Transverse colon (tissue), 4 donors: ENCODE results near the gene B4GALNT2. TPM values are rescaled to one million over a fixed set of nuclear protein-coding genes. Genes with fewer than 3 reads are reported as not detected.

Experiments
- DNase-seq: peaks from one replicate; pipeline ENCODE4 v3.0.0-alpha.2; 2019
- H3K27ac ChIP-seq, 4 donors: fragments of 200-600 bp; sonication (generic); 2 replicates each; pipeline ENCODE4 v1.5.1; 2016 to 2018; ENCODE audit warnings: inconsistent platforms in 4 of 4
- H3K27me3 ChIP-seq: fragments of 200-600 bp; sonication (generic); 2 replicates; pipeline ENCODE4 v1.5.1; 2017; ENCODE audit warnings: inconsistent platforms
- H3K36me3 ChIP-seq, 4 donors: fragments of 200-600 bp; sonication (generic); 2 replicates each; pipeline ENCODE4 v1.5.1; 2017 to 2019; ENCODE audit warnings: inconsistent platforms in 4 of 4
- H3K4me1 ChIP-seq, 4 donors: fragments of 200-600 bp; sonication (generic); 2 replicates each; pipeline ENCODE4 v1.5.1; 2017 to 2020; ENCODE audit warnings: inconsistent platforms in 4 of 4
- H3K4me3 ChIP-seq, 4 donors: fragments of 200-600 bp; sonication (generic); 1 replicate in 1 of 4; 2 replicates in 3 of 4; pipeline versions ENCODE4 v1.5.1 to v1.6.1; 2017 to 2019; ENCODE audit warnings: inconsistent platforms in 4 of 4
- H3K9me3 ChIP-seq, 2 donors: fragments of 200-600 bp; sonication (generic); 2 replicates each; pipeline ENCODE4 v1.5.1; 2017 to 2019; ENCODE audit warnings: inconsistent platforms in 2 of 2
- CTCF ChIP-seq, 5 experiments: fragments of 200-600 bp in 3 of 5; fragments of 450-650 bp in 2 of 5; sonication (generic) in 3 of 5; IDR thresholded peaks; 1 replicate in 2 of 5; 2 replicates in 3 of 5; pipeline ENCODE4 v1.5.1; 2016 to 2017; ENCODE audit warnings: antibody characterized with exemption in 5 of 5, inconsistent platforms in 3 of 5, mild to moderate bottlenecking in 2 of 5, moderate library complexity in 1 of 5
- EP300 ChIP-seq: sonication (generic); formaldehyde crosslinking; IDR thresholded peaks from one replicate; pipeline ENCODE4 v1.6.1; 2017; ENCODE audit warnings: antibody characterized with exemption, low read depth
- POLR2A ChIP-seq: fragments of 450-650 bp; IDR thresholded peaks from one replicate; pipeline ENCODE4 v1.6.1; 2016; ENCODE audit warnings: antibody characterized with exemption, mild to moderate bottlenecking, moderate library complexity
- POLR2AphosphoS5 ChIP-seq, 3 donors: sonication (generic); formaldehyde crosslinking; IDR thresholded peaks; one replicate each; pipeline ENCODE4 v1.6.1; 2016; ENCODE audit warnings: antibody characterized with exemption in 3 of 3
- WGBS, 2 donors: methylation state at CpG; one replicate each; pipeline ENCODE4 v1.1.5; 2018; ENCODE audit warnings: low coverage in 1 of 2; 5-methylcytosine and 5-hydroxymethylcytosine counted together
- in situ Hi-C, 4 donors: fragments of 200-750 bp; cut with MboI; loops; one replicate each; pipeline versions ENCODE4 v1.15.0 to v1.15.1; 2017; ENCODE audit warnings: low sequenced_read_pairs in 3 of 4, low pct_ligation_motif_present in 1 of 4, low pct_unique_long_range_greater_than_20kb in 1 of 4
- intact Hi-C: fragments of 100-400 bp; cut with DNase I; formaldehyde crosslinking; loops from one replicate; pipeline ENCODE4 v1.15.1; 2023; ENCODE audit warnings: low total_unique reads
- total RNA-seq, 4 donors: library from RNA; depleted of rRNA; stranded (reverse); fragments of >200 nt; gene quantifications; one replicate each; pipeline ENCODE4 v1.1.0, GENCODE V29; 2016

The B4GALNT2 gene
- total RNA-seq, 4 donors from 2014 or later: 19.8 to 75.9 (median 47.3) TPM

- DNase-seq: no peak
- H3K36me3 ChIP-seq: no peaks in the 10 kb centered on the region
- intact Hi-C loops (loop anchor here (5.0 to 10.0 kb wide), 2 partner anchors 38 to 55 kb away; no protein-coding TSS in a partner anchor), in situ Hi-C loops (no loop called here)
- 79% methylated on average over 14 of the region's 15 CpGs; no CpG with 5 or more reads in 1 of the 2 donors for WGBS, 2 donors
- H3K9me3 ChIP-seq: no peaks in the 10 kb centered on the region
- H3K4me3 ChIP-seq: no peak overlapping the region
- H3K4me1 ChIP-seq: peaks cover 12 to 50% (median 24%) of the 10 kb centered on the region in 4 donors
- H3K27ac ChIP-seq: peak overlapping the region; percentile 11 to 66 (median 48)
- peaks cover 16% of the 10 kb centered on the region for H3K27me3 ChIP-seq
- TF ChIP-seq EP300: no peak
Observed at GRCh38 chr17:49219987-49220386, 87.4 kb downstream of the B4GALNT2 start.

DNA sequence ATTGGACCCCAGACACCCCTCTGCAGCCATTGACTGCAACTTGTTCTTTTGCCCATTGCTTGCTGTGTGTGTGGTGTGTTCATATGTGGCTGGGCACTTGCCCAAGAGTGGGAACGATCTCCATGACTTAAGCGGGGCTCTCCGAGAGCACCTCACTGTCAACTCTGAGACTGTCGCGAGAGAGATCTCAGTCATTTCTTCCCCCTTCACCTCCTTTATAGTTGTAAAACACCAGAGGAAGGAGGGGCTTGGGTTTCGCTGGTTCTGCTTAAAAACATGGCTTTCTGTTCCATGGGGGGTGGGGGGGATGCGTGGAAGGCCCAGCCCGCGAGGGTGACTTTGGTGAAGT lies 90.6 kb downstream of the B4GALNT2 start:
- Histone ChIP-seq H3K27ac (no peak overlapping the region), H3K36me3 (no peaks in the 10 kb centered on the region), H3K27me3 (peaks cover 39% of the 10 kb centered on the region), H3K4me1 (peaks cover 12 to 34% (median 17%) of the 10 kb centered on the region in 4 donors), H3K4me3 (no peak overlapping the region), H3K9me3 (no peaks in the 10 kb centered on the region)
- in situ Hi-C loops: no loop called here
- 19% methylated on average over 8 of the region's 9 CpGs; no CpG with 5 or more reads in 1 of the 2 donors for WGBS, 2 donors
- TF ChIP-seq POLR2AphosphoS5 (IDR thresholded peaks at IDR 0.05) (no peak), CTCF (IDR thresholded peaks at IDR 0.05) (no peak), POLR2A (no peak), EP300 (no peak)
- intact Hi-C loops: loop anchor here (5.0 kb wide), 1 partner anchor 41 kb away; no protein-coding TSS in a partner anchor
- DNase-seq: no peak

DNA sequence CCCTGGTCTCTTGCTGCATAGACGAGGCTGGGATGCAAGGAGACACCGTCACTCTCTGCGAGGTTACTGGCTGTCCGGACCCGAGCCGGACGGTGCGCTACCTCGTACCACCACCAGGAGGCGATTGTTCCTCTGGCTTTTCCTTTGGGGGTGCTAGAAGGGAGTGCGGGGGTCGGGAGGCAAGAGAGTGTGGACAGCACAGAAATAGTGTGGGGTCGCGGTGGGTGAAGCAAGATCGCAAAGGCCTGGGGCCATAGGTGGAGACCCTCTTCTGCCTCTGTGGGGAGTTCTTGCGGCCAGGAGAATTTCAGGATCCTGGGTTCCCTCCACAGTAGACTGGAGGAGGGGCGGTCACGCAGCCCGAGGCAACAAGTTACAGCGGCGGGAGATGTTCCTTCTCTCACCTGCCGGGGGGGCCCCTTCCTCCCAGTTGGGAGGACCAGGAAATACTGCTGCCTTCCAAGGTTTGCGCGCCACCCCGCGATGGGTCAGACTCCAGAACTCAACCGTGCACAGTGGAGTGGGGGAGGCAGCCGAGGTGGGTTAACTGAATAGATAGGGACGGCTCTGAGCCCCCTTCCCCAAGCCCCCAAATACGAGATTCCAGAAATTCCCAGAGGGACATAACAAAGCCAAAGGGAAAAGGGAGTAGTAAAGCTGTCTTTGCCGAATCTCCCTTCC lies 91.1 kb downstream of the B4GALNT2 start:
- DNase-seq: peak; percentile 73
- intact Hi-C loops (loop anchor here (5.0 kb wide), 1 partner anchor 41 kb away; no protein-coding TSS in a partner anchor), in situ Hi-C loops (no loop called here)
- Histone ChIP-seq H3K36me3 (no peaks in the 10 kb centered on the region), H3K4me3 (peak overlapping the region in 3 of 4 donors; percentile 7 to 25 (median 22)), H3K9me3 (no peaks in the 10 kb centered on the region), H3K4me1 (peaks cover 12 to 34% (median 17%) of the 10 kb centered on the region in 4 donors), H3K27ac (no peak overlapping the region), H3K27me3 (peaks cover 39% of the 10 kb centered on the region)
- TF ChIP-seq EP300 (no peak), POLR2AphosphoS5 (IDR thresholded peaks at IDR 0.05) (no peak), CTCF (IDR thresholded peaks at IDR 0.05) (peak; percentile 82 to 92 (median 88)), POLR2A (no peak)
- WGBS, 2 donors: 2 to 20% methylated on average over 1 to 27 of the region's 31 CpGs

DNA sequence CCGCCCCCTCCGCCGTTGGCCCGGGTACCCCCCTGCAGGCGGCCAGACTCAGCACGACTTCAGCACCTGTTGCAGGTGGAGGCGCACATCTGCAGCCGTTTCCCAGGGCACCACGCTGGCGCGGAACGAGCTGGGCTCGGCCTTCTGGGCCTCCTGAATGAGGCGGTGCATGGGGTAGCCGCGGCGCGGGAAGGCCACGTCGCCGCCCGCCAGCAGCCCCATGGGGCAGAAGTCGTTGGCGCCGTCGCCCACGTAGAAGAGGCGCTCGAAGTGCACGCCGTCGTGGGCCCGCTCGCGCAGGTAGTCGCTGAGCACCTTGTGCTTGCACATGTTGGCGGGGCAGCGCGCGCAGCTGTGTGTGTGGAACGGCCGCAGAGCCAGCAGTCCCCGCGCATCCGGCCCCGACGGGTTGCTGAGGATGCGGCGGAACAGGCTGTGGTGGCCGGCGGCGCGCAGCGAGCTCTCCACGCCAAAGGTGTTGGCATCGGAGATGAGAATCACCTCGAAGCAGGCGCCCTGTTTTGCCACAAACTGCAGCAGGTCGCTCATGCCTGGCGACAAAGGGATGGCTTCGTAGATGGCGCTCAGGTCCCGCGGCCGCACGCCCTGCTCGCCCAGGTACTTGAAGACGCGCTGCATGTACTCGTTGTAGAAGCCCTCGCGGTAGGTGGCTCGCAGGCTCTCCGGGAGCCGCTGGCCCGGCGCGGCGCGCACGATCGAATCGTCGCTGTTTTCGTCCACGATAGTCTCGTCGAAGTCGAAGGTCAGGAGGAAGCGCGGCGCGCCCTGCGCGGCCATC lies 91.8 kb downstream of the B4GALNT2 start:
- H3K4me1 ChIP-seq: peaks cover 12 to 29% (median 17%) of the 10 kb centered on the region in 4 donors
- intact Hi-C loops (loop anchor here (5.0 kb wide), 1 partner anchor 42 kb away; no protein-coding TSS in a partner anchor), in situ Hi-C loops (no loop called here)
- no peak overlapping the region for H3K27ac ChIP-seq
- WGBS, 2 donors: 12% methylated on average over 35 of the region's 95 CpGs; no CpG with 5 or more reads in 1 of the 2 donors
- H3K4me3 ChIP-seq: peak overlapping the region in 3 of 4 donors; percentile 7 to 25 (median 22)
- no peak for TF ChIP-seq EP300
- no peak for TF ChIP-seq CTCF (IDR thresholded peaks at IDR 0.05)
- TF ChIP-seq POLR2AphosphoS5 (IDR thresholded peaks at IDR 0.05): no peak
- no peak for TF ChIP-seq POLR2A
- peaks cover 44% of the 10 kb centered on the region for H3K27me3 ChIP-seq
- H3K9me3 ChIP-seq: no peaks in the 10 kb centered on the region
- peak; percentile 52 for DNase-seq
- no peaks in the 10 kb centered on the region for H3K36me3 ChIP-seq
